IMR-90 (cell line): ENCODE data around the gene SLC13A1. TPM values are rescaled to one million over a fixed set of nuclear protein-coding genes. Genes with fewer than 3 reads are reported as not detected.
A peak's percentile ranks its signal among the peaks of the same experiment; 100 is the strongest.

ENCODE experiments used
- ATAC-seq: fragments of 200-7000 bp; cut with Tn5 transposase; 2 replicates; pipeline ENCODE4 v1.9.1; 2020; ENCODE audit warnings: low read depth, mild to moderate bottlenecking, moderate library complexity
- BruUV-seq: library from RNA; stranded (reverse); fragments of 400-500 nt; replicated peaks from 2 replicates; lab custom pipeline; 2021; lab: Mats Ljungman, UMichigan
- CTCF ChIA-PET: fragments of 300-600 bp; formaldehyde crosslinking; extraction: SDS; loops from one replicate; lab custom pipeline; 2021; ENCODE audit warnings: antibody characterized with exemption; lab: Yijun Ruan, JAX
- POLR2A ChIA-PET: fragments of 300-600 bp; sonication (Branson Sonifier 250); formaldehyde crosslinking; loops from one replicate; lab custom pipeline; 2022; ENCODE audit warnings: antibody characterized with exemption; ENCODE audit not compliant: unreplicated experiment; lab: Charles Lee
- DNase-seq: peaks from one replicate; pipeline ENCODE4 v3.0.0; 2013
- H2AFZ ChIP-seq: replicated peaks from 2 replicates; pipeline ENCODE3; 2013; ENCODE audit warnings: low read length, mild to moderate bottlenecking; ENCODE audit not compliant: poor library complexity
- H2AK5ac ChIP-seq: 2 replicates; pipeline ENCODE4 v1.6.1; 2013; ENCODE audit warnings: low read depth, low read length, inconsistent platforms
- H2AK9ac ChIP-seq: replicated peaks from 2 replicates; pipeline ENCODE3; 2013; ENCODE audit warnings: mild to moderate bottlenecking, low read depth, low read length, moderate library complexity; ENCODE audit not compliant: poor library complexity
- H2BK120ac ChIP-seq: 2 replicates; pipeline ENCODE4 v1.6.1; 2013; ENCODE audit warnings: low read depth, low read length, inconsistent platforms
- H2BK15ac ChIP-seq: 3 replicates; pipeline ENCODE4 v1.6.1; 2013; ENCODE audit warnings: low read depth, low read length, inconsistent platforms
- H2BK20ac ChIP-seq: 2 replicates; pipeline ENCODE4 v1.6.1; 2013; ENCODE audit warnings: low read depth, mild to moderate bottlenecking, inconsistent platforms, low read length, moderate library complexity
- H2BK5ac ChIP-seq: 2 replicates; pipeline ENCODE4 v1.6.1; 2013; ENCODE audit warnings: mild to moderate bottlenecking, low read depth, low read length, inconsistent platforms; ENCODE audit not compliant: poor library complexity, severe bottlenecking
- H3K14ac ChIP-seq: replicated peaks from 2 replicates; pipeline ENCODE4 v1.6.1; 2013; ENCODE audit warnings: low read depth, low read length, inconsistent platforms
- H3K18ac ChIP-seq: 2 replicates; pipeline ENCODE4 v1.6.1; 2013; ENCODE audit warnings: low read depth, low read length, control low read depth
- H3K23ac ChIP-seq: 2 replicates; pipeline ENCODE4 v1.6.1; 2013; ENCODE audit warnings: low read depth, low read length, inconsistent platforms
- H3K27ac ChIP-seq: 2 replicates; pipeline ENCODE4 v1.5.1; 2013; ENCODE audit warnings: mild to moderate bottlenecking, control low read depth, low read length; ENCODE audit not compliant: insufficient read depth
- H3K27me3 ChIP-seq: 2 replicates; pipeline ENCODE4 v1.6.1; 2013; ENCODE audit warnings: low read length; ENCODE audit not compliant: control insufficient read depth, insufficient read depth
- H3K36me3 ChIP-seq: 2 replicates; pipeline ENCODE4 v1.6.1; 2013; ENCODE audit warnings: low read length, mixed read lengths; ENCODE audit not compliant: control insufficient read depth, insufficient read depth
- H3K4ac ChIP-seq: 2 replicates; pipeline ENCODE4 v1.6.1; 2013; ENCODE audit warnings: low read depth, low read length, inconsistent platforms
- H3K4me1 ChIP-seq: 2 replicates; pipeline ENCODE4 v1.6.1; 2013; ENCODE audit warnings: low read length, mixed read lengths; ENCODE audit not compliant: control insufficient read depth, insufficient read depth
- H3K4me2 ChIP-seq: 2 replicates; pipeline ENCODE4 v1.6.1; 2013; ENCODE audit warnings: low read depth, mild to moderate bottlenecking, control low read depth, low read length, moderate library complexity
- H3K4me3 ChIP-seq: 2 replicates; pipeline ENCODE4 v1.5.1; 2013; ENCODE audit warnings: low read depth, mild to moderate bottlenecking, control low read depth, low read length, moderate library complexity; ENCODE audit not compliant: insufficient read depth
- H3K56ac ChIP-seq: 2 replicates; pipeline ENCODE4 v1.6.1; 2013; ENCODE audit warnings: low read length, inconsistent platforms; ENCODE audit not compliant: insufficient read depth; ENCODE audit errors: extremely low read depth
- H3K79me1 ChIP-seq, 2 experiments: 2 replicates each; pipeline ENCODE4 v1.6.1; 2013; ENCODE audit warnings: low read length in 2 of 2, inconsistent platforms in 1 of 2, low read depth in 1 of 2
- H3K9ac ChIP-seq: 2 replicates; pipeline ENCODE4 v1.6.1; 2013; ENCODE audit warnings: low read depth, low read length, control low read depth
- H3K9me1 ChIP-seq: 2 replicates; pipeline ENCODE4 v1.6.1; 2013; ENCODE audit warnings: low read length, inconsistent platforms; ENCODE audit not compliant: insufficient read depth
- H3K9me3 ChIP-seq: 2 replicates; pipeline ENCODE4 v1.6.1; 2013; ENCODE audit warnings: low read length; ENCODE audit not compliant: control insufficient read depth, insufficient read depth
- H4K20me1 ChIP-seq: 2 replicates; pipeline ENCODE4 v1.6.1; 2013; ENCODE audit warnings: low read length, inconsistent platforms; ENCODE audit not compliant: insufficient read depth
- H4K5ac ChIP-seq: 2 replicates; pipeline ENCODE4 v1.6.1; 2013; ENCODE audit warnings: mild to moderate bottlenecking, low read depth, low read length, control low read depth
- H4K8ac ChIP-seq, 2 experiments: 2 replicates each; pipeline ENCODE4 v1.6.1; 2013; ENCODE audit warnings: low read depth in 2 of 2, low read length in 2 of 2, control low read depth in 1 of 2, inconsistent platforms in 1 of 2
- H4K91ac ChIP-seq: 2 replicates; pipeline ENCODE4 v1.6.1; 2013; ENCODE audit warnings: low read depth, low read length, inconsistent platforms; ENCODE audit not compliant: insufficient read depth
- CTCF ChIP-seq: conservative IDR thresholded peaks from 2 replicates; pipeline ENCODE4 v1.5.1; 2012; ENCODE audit warnings: mild to moderate bottlenecking, low read depth, low read length, improper control_type of control experiment
- MXI1 ChIP-seq: IDR thresholded peaks from 2 replicates; pipeline ENCODE4 v1.6.1; 2012; ENCODE audit warnings: low read depth, mild to moderate bottlenecking, low read length, moderate library complexity, borderline replicate concordance
- WGBS, 2 experiments: methylation state at CpG; one replicate each; pipeline versions ENCODE4 v1.1.5 to v1.1.7; 2013; ENCODE audit warnings: missing lambda C conversion rate in 2 of 2; ENCODE audit not compliant: insufficient read length in 1 of 2; ENCODE audit errors: extremely low coverage in 2 of 2; 5-methylcytosine and 5-hydroxymethylcytosine counted together
- dilution Hi-C: fragments of 300-500 bp; cut with HindIII; formaldehyde crosslinking; loops from one replicate; pipeline ENCODE4 v1.14.3; 2018; ENCODE audit warnings: low sequenced_read_pairs; ENCODE audit not compliant: unreplicated experiment
- in situ Hi-C: fragments of 300-500 bp; cut with MboI; formaldehyde crosslinking; loops from 3 replicates; pipeline ENCODE4 v1.14.3; 2019; ENCODE audit warnings: low sequenced_read_pairs, inconsistent platforms, mixed read lengths
- intact Hi-C: fragments of 100-400 bp; cut with micrococcal nuclease; formaldehyde crosslinking; loops from 2 replicates; pipeline ENCODE4 v1.10.0; 2022
- polyA plus RNA-seq, 3 experiments: library from polyadenylated mRNA; depleted of rRNA; stranded (reverse); fragments of >200 nt; gene quantifications; 2 replicates each; pipeline ENCODE4 v1.2.3, GENCODE V29; 2012; ENCODE audit warnings: low replicate concordance in 1 of 3
- total RNA-seq: library from RNA; depleted of rRNA; stranded (reverse); fragments of >200 nt; gene quantifications from 2 replicates; pipeline ENCODE4 v1.2.3, GENCODE V29; 2012

Gene SLC13A1
- total and polyA plus RNA-seq, 2 of the 4 experiments (the other 2 are of a cell fraction) = not detected

DNA sequence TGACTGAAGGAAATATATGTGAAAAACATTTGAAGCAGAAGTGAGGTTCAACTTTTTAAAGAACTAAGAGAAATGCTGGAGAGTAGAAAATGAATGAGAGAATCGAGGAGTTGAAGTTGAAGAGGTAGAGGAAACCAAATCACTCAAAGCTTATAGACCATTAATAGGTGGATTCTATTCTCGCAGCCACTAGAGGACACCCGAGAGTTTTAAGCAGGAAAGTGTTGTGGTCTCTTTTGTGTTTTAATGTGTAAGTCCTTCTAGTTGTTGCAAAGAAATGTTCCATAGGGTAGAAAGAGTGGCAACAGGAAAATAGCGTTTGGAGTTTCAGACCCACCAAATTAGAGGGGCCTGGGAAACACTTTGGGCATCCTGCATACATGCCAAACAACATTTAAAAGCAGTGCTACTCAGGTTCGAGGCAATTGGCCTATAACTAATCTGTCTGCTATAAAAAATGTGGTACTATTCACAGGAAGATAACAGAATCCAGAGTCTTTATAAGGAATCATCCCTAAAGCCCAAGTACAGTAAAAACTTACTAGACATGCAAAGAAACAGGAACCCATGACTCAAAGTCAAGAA is 129.0 kb downstream of the SLC13A1 start:
- Histone ChIP-seq H3K4ac (no peak overlapping the region), H4K5ac (no peak overlapping the region), H3K56ac (no peak overlapping the region), H2AK5ac (no peak overlapping the region), H3K4me1 (no peaks in the 10 kb centered on the region), H4K91ac (no peak overlapping the region), H3K27ac (no peak overlapping the region), H3K14ac (no peak overlapping the region), H3K4me3 (no peak overlapping the region), H3K18ac (no peak overlapping the region), H3K27me3 (no peaks in the 10 kb centered on the region), H3K79me1 (no peaks in the 10 kb centered on the region), H3K36me3 (no peaks in the 10 kb centered on the region), H2BK5ac (no peak overlapping the region), H3K9me1 (no peaks in the 10 kb centered on the region), H3K9ac (no peak overlapping the region), H2AK9ac (no peak overlapping the region), H3K4me2 (no peak overlapping the region), H4K8ac (no peak overlapping the region), H4K20me1 (no peaks in the 10 kb centered on the region), H2BK15ac (no peak overlapping the region), H2AFZ (no peak overlapping the region), H2BK120ac (no peak overlapping the region), H3K9me3 (peaks cover 14% of the 10 kb centered on the region), H3K23ac (no peak overlapping the region), H2BK20ac (no peak overlapping the region)
- ChIA-PET CTCF (no interaction called here), POLR2A (no interaction called here)
- in situ Hi-C loops = no loop called here
- TF ChIP-seq MXI1 = no peak
- 0 out of 2 replicates have a peak, but pooled peaks have one; percentile 3 for TF ChIP-seq CTCF
- WGBS, 2 experiments = no CpG with 5 or more reads among the region's 5 CpGs
- intact Hi-C loops = no loop called here
- ATAC-seq = no peak
- BruUV-seq = no TSS peak
- no peak for DNase-seq
- dilution Hi-C loops = no loop called here
